SU-DHL-6 (cell line): ENCODE measurements around the gene ATP7B.

Experiments
- H2AFZ ChIP-seq: fragments of 200-600 bp; sonication (generic); 2 replicates; pipeline ENCODE4 v1.6.1; 2014; ENCODE audit warnings: low read depth, mild to moderate bottlenecking, moderate library complexity, mixed read lengths, antibody characterized with exemption, low read length; ENCODE audit not compliant: severe bottlenecking
- H3F3A ChIP-seq: fragments of 200-600 bp; shearing (Covaris generic); 2 replicates; pipeline ENCODE4 v1.6.0; 2016; ENCODE audit warnings: antibody characterized with exemption, mild to moderate bottlenecking; ENCODE audit not compliant: insufficient read depth
- H3K27ac ChIP-seq: fragments of 200-600 bp; sonication (generic); 2 replicates; pipeline ENCODE4 v1.5.1; 2016; ENCODE audit warnings: low read depth, mild to moderate bottlenecking, low read length, moderate library complexity, mixed read lengths
- H3K27me3 ChIP-seq: fragments of 200-600 bp; sonication (generic), shearing (Covaris generic); 2 replicates; pipeline ENCODE4 v1.6.0; 2014; ENCODE audit warnings: mild to moderate bottlenecking, low read length
- H3K36me3 ChIP-seq: fragments of 200-600 bp; sonication (generic); 2 replicates; pipeline ENCODE4 v1.6.1; 2014; ENCODE audit warnings: mild to moderate bottlenecking, low read length, mixed read lengths
- H3K4me2 ChIP-seq: fragments of 300-600, 200-600 bp; shearing (Covaris generic), sonication (generic); 2 replicates; pipeline ENCODE4 v1.6.0; 2014; ENCODE audit warnings: low read length, low read depth, mild to moderate bottlenecking; ENCODE audit not compliant: poor library complexity, severe bottlenecking
- H3K4me3 ChIP-seq: fragments of 200-600 bp; sonication (generic); 2 replicates; pipeline ENCODE4 v1.5.1; 2014; ENCODE audit warnings: antibody characterized with exemption, low read length, mild to moderate bottlenecking, mixed read lengths; ENCODE audit not compliant: insufficient read depth, poor library complexity, severe bottlenecking
- H3K79me2 ChIP-seq: fragments of 200-600 bp; sonication (generic); 2 replicates; pipeline ENCODE4 v1.6.1; 2014; ENCODE audit warnings: mild to moderate bottlenecking, low read length, moderate library complexity; ENCODE audit not compliant: insufficient read depth
- H3K9ac ChIP-seq: fragments of 200-600 bp; sonication (generic); 2 replicates; pipeline ENCODE4 v1.7.0; 2014; ENCODE audit warnings: mild to moderate bottlenecking, low read length
- H3K9me2 ChIP-seq: fragments of 200-600 bp; sonication (generic); replicated peaks from 2 replicates; pipeline ENCODE4 v1.6.1; 2014; ENCODE audit warnings: low read length; ENCODE audit not compliant: insufficient read depth
- H3K9me3 ChIP-seq: fragments of 200-600 bp; sonication (generic); 2 replicates; pipeline ENCODE4 v1.6.1; 2014; ENCODE audit warnings: low read length, mixed read lengths; ENCODE audit not compliant: insufficient read depth
- H4K20me1 ChIP-seq: fragments of 200-600 bp; sonication (generic); 2 replicates; pipeline ENCODE4 v1.6.1; 2014; ENCODE audit warnings: low read depth, mild to moderate bottlenecking, antibody characterized with exemption, low read length, moderate library complexity, mixed read lengths
- CTCF ChIP-seq: fragments of 200-600 bp; sonication (generic); IDR thresholded peaks from one replicate; pipeline ENCODE4 v1.5.1; 2017; ENCODE audit warnings: antibody characterized with exemption, mild to moderate bottlenecking, low read length, moderate library complexity; ENCODE audit not compliant: insufficient read depth, poor library complexity, severe bottlenecking
- EZH2phosphoT487 ChIP-seq: fragments of 200-600 bp; sonication (generic), shearing (Covaris generic); conservative IDR thresholded peaks from 2 replicates; pipeline ENCODE4 v1.6.1; 2018; ENCODE audit warnings: mild to moderate bottlenecking, antibody characterized with exemption, low read length, moderate library complexity, mixed read lengths

ATP7B gene

DNA sequence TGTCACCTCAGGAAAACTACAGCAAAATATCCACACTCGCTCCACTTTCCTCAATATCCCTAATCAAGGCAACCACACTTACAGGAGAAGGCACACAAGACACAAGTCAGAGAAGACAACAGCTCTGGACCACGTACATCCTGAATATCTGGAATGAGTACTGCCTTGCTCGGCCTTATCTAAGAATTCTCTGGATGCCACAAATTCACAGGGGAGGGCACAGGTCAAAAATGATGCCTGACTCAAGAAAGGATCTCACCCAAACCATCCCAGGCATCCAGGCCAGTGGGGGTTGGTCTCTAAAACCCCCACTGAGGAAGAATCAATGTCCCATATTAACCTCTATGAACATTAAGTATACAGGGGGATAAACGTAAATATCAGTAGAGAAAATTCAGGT is 29.9 kb downstream of the ATP7B start:
- Histone ChIP-seq H3K79me2 (no peaks in the 10 kb centered on the region), H3K9me2 (no peaks in the 10 kb centered on the region), H3K4me2 (no peak overlapping the region), H3K9me3 (no peaks in the 10 kb centered on the region), H2AFZ (no peak overlapping the region), H4K20me1 (no peaks in the 10 kb centered on the region), H3F3A (no peaks in the 10 kb centered on the region), H3K27ac (no peak overlapping the region), H3K4me3 (no peak overlapping the region), H3K9ac (no peak overlapping the region), H3K27me3 (no peaks in the 10 kb centered on the region), H3K36me3 (no peaks in the 10 kb centered on the region)
- TF ChIP-seq CTCF (no peak), EZH2phosphoT487 (no peak)

GRCh38 chr13:51980908-51981307 is 30.3 kb downstream of the ATP7B start:
- H4K20me1 ChIP-seq: no peaks in the 10 kb centered on the region
- no peaks in the 10 kb centered on the region for H3K79me2 ChIP-seq
- no peak overlapping the region for H2AFZ ChIP-seq
- no peak overlapping the region for H3K27ac ChIP-seq
- no peaks in the 10 kb centered on the region for H3K27me3 ChIP-seq
- no peak overlapping the region for H3K4me2 ChIP-seq
- no peak overlapping the region for H3K9ac ChIP-seq
- TF ChIP-seq CTCF (no peak), EZH2phosphoT487 (no peak)
- H3F3A ChIP-seq: no peaks in the 10 kb centered on the region
- H3K4me3 ChIP-seq: no peak overlapping the region
- no peaks in the 10 kb centered on the region for H3K36me3 ChIP-seq
- no peaks in the 10 kb centered on the region for H3K9me2 ChIP-seq
- no peaks in the 10 kb centered on the region for H3K9me3 ChIP-seq

DNA sequence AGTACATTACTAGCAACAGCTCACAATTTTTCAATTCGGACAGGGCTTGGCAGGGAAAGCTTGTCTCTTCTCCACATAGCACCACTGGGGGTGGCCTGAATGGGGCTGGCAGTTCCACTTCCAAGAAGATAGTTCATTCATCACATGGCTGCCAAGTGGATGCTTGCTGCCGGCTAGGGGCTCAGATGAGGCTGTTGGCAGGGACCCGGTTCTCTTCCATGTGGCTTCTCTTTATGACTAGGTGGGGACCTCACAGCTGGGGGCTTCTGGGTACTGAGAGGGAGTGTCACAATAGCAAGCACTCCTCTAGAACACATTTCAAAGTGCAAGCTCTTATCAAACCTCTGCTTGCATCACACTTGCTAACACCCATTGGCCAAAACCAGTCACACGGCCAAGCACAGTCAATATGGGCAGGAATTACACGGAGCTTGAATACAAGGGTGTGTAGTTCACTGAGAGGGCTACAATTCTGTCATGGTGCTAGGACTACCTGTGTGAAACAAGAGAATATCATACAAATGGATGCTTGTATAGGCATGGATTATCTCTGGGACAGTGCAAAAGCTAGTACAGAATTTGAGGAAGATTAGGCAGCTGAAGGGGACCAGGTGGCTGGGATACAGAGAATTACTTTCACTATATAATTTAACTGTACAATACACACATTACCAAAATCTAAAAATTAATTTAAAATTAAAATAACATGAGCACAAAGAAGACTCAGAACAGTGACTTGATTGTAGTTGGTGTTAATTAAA is 32.3 kb downstream of the ATP7B start:
- Histone ChIP-seq H3K9ac (no peak overlapping the region), H3K4me2 (no peak overlapping the region), H3K27ac (no peak overlapping the region), H4K20me1 (no peaks in the 10 kb centered on the region), H3K4me3 (no peak overlapping the region), H3K9me3 (no peaks in the 10 kb centered on the region), H3F3A (no peaks in the 10 kb centered on the region), H3K27me3 (no peaks in the 10 kb centered on the region), H3K36me3 (no peaks in the 10 kb centered on the region), H2AFZ (no peak overlapping the region), H3K79me2 (no peaks in the 10 kb centered on the region), H3K9me2 (no peaks in the 10 kb centered on the region)
- no peak for TF ChIP-seq EZH2phosphoT487
- TF ChIP-seq CTCF: no peak
